SU-DHL-6 (cell line): ENCODE measurements around the gene CD47.

ENCODE experiments used
- EZH2phosphoT487 ChIP-seq: fragments of 200-600 bp; sonication (generic), shearing (Covaris generic); conservative IDR thresholded peaks from 2 replicates; pipeline ENCODE4 v1.6.1; 2018; ENCODE audit warnings: mild to moderate bottlenecking, antibody characterized with exemption, low read length, moderate library complexity, mixed read lengths
- TF ChIP-seq, protein P1 (sequence below): fragments of 200-600 bp; sonication (generic); IDR thresholded peaks from one replicate; pipeline ENCODE4 v1.5.1; 2017; ENCODE audit warnings: antibody characterized with exemption, mild to moderate bottlenecking, low read length, moderate library complexity; ENCODE audit not compliant: insufficient read depth, poor library complexity, severe bottlenecking

DNA sequence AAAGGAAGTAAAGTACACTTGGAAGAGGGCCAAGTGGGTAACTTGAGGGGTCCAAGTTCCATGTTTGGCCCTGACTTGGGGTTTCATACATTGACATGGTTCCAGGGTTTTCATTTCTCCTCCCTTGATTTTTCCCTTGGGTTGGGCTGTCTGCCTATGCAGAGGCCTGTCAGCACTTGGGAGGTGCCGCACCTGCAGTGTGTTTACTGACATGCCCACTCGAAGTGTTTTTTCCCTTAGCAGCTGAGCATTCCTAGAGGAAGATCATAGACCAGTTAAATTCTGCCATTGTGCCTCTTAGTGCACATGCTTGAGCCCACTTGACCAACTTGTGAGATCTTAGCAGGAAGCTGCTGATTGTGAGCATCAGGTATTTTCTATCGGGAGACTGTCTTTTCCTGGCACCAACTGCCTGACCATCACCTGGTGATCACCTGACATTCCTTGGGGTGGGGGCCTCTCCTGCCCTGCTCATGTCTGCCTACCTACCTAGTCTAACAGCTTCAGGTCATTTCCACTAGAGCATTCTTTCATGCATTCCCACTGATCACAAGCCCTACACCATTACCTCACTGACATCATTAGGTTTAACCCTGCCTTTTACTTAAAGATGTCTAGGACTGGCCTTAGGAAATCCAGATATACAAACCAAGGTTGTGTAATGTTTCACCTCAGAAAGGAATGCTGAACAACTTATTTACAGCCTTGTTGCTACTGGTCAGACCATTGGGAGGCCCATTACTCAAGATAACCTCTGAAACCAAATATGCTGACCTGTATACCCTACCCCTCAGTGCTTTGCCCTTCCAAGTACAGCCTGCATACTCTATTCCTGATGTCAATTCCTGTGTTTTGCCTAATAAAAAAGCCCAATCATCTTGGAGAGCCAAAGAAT lies 68.3 kb downstream of the CD47 start:
- TF ChIP-seq, protein P1, sequence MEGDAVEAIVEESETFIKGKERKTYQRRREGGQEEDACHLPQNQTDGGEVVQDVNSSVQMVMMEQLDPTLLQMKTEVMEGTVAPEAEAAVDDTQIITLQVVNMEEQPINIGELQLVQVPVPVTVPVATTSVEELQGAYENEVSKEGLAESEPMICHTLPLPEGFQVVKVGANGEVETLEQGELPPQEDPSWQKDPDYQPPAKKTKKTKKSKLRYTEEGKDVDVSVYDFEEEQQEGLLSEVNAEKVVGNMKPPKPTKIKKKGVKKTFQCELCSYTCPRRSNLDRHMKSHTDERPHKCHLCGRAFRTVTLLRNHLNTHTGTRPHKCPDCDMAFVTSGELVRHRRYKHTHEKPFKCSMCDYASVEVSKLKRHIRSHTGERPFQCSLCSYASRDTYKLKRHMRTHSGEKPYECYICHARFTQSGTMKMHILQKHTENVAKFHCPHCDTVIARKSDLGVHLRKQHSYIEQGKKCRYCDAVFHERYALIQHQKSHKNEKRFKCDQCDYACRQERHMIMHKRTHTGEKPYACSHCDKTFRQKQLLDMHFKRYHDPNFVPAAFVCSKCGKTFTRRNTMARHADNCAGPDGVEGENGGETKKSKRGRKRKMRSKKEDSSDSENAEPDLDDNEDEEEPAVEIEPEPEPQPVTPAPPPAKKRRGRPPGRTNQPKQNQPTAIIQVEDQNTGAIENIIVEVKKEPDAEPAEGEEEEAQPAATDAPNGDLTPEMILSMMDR: no peak
- no peak for TF ChIP-seq EZH2phosphoT487
